Vagina (tissue), 2 donors: ENCODE results near the gene RAMP1. TPM values are rescaled to one million over a fixed set of nuclear protein-coding genes. Genes with fewer than 3 reads are reported as not detected.
A peak's percentile ranks its signal among the peaks of the same experiment; 100 is the strongest.

ENCODE experiments used
- DNase-seq, 2 donors: peaks; one replicate each; pipeline ENCODE4 v3.0.0-alpha.2; 2017; ENCODE audit errors: extremely low spot score in 2 of 2
- H3K27ac ChIP-seq: fragments of 200-600 bp; sonication (generic); one replicate; pipeline ENCODE4 v1.5.1; 2019
- H3K27me3 ChIP-seq: fragments of 200-600 bp; sonication (generic); one replicate; pipeline ENCODE4 v1.5.1; 2019
- H3K36me3 ChIP-seq, 2 donors: fragments of 200-600 bp; sonication (generic); one replicate each; pipeline ENCODE4 v1.5.1; 2017 to 2019
- H3K4me1 ChIP-seq: fragments of 200-600 bp; sonication (generic); one replicate; pipeline ENCODE4 v1.5.1; 2019
- H3K4me3 ChIP-seq, 2 donors: fragments of 200-600 bp; sonication (generic); 1 replicate in 1 of 2; 2 replicates in 1 of 2; pipeline ENCODE4 v1.5.1; 2016 to 2019
- H3K9me3 ChIP-seq: fragments of 200-600 bp; sonication (generic); one replicate; pipeline ENCODE4 v1.5.1; 2019
- POLR2A ChIP-seq, 2 donors: fragments of 450-650 bp; IDR thresholded peaks; one replicate each; pipeline ENCODE4 v1.6.1; 2017; ENCODE audit warnings: antibody characterized with exemption in 2 of 2, mild to moderate bottlenecking in 2 of 2, moderate library complexity in 2 of 2
- POLR2AphosphoS5 ChIP-seq, 2 donors: sonication (generic); formaldehyde crosslinking; IDR thresholded peaks; one replicate each; pipeline ENCODE4 v1.9.0; 2017; ENCODE audit warnings: antibody characterized with exemption in 2 of 2, mild to moderate bottlenecking in 2 of 2, low read depth in 1 of 2; ENCODE audit not compliant: insufficient read depth in 1 of 2
- intact Hi-C: fragments of 100-400 bp; cut with DNase I; formaldehyde crosslinking; loops from one replicate; pipeline ENCODE4 v1.15.1; 2023
- total RNA-seq: library from RNA; depleted of rRNA; stranded (reverse); fragments of >200 nt; gene quantifications from one replicate; pipeline ENCODE4 v1.2.3, GENCODE V29; 2016
- TF ChIP-seq, protein P1 (sequence below), 3 experiments: fragments of 450-650 bp in 2 of 3; fragments of 200-600 bp in 1 of 3; sonication (generic) in 1 of 3; IDR thresholded peaks; one replicate each; pipeline ENCODE4 v1.5.1; 2017 to 2019; ENCODE audit warnings: antibody characterized with exemption in 3 of 3, mild to moderate bottlenecking in 2 of 3, moderate library complexity in 2 of 3

The RAMP1 gene
- total RNA-seq, 1 donor from 2014 or later, result 120 TPM

- Histone ChIP-seq H3K4me3 (peak overlapping the region in 1 of 2 donors; percentile 7), H3K27ac (peak overlapping the region; percentile 79), H3K36me3 (no peaks in the 10 kb centered on the region), H3K4me1 (peaks cover 32% of the 10 kb centered on the region), H3K27me3 (no peaks in the 10 kb centered on the region), H3K9me3 (no peaks in the 10 kb centered on the region)
- TF ChIP-seq, protein P1, sequence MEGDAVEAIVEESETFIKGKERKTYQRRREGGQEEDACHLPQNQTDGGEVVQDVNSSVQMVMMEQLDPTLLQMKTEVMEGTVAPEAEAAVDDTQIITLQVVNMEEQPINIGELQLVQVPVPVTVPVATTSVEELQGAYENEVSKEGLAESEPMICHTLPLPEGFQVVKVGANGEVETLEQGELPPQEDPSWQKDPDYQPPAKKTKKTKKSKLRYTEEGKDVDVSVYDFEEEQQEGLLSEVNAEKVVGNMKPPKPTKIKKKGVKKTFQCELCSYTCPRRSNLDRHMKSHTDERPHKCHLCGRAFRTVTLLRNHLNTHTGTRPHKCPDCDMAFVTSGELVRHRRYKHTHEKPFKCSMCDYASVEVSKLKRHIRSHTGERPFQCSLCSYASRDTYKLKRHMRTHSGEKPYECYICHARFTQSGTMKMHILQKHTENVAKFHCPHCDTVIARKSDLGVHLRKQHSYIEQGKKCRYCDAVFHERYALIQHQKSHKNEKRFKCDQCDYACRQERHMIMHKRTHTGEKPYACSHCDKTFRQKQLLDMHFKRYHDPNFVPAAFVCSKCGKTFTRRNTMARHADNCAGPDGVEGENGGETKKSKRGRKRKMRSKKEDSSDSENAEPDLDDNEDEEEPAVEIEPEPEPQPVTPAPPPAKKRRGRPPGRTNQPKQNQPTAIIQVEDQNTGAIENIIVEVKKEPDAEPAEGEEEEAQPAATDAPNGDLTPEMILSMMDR (IDR thresholded peaks at IDR 0.05), result no peak
- no peak for TF ChIP-seq POLR2A (IDR thresholded peaks at IDR 0.05)
- intact Hi-C loops, result no loop called here
- peak in 1 of 2 donors; percentile 95 for DNase-seq
Observed at GRCh38 chr2:237863102-237863511, 3.7 kb downstream of the RAMP1 start.

DNA sequence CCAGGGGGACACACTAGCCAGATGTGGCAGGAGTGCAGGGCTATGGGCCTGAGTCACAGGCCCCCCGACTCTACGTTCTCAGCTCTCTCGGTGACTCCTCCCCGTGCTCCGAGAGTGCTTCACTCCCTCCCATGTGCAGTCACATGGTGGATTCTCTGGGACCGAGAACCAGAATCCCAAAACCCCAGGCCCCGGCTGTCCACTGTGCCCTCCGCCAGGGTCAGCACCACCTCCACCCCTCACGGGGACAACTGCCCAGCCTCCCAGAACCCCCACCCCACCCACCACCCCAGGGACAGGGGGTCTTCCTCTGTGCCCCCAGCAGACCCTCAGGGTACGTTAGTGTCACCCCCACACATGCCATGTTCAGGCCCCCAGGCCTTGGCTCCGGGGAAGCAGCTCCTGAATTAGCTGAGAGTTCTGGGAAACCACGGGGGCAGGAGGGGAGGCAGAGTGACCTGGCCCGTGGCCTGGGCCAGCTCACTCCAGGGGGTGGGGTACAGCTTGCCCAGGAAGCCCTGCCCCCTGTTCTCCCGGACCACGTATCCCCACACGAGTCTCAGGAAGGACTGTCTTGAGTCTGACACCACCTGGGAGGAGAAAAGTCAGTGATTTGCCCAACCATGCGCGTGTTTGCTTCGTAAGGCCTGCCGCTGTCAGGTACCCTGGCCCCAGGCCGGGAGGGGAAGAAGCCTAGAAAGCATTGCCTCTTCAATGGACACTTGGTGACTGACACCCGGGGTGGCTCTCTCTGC lies 4.4 kb downstream of the RAMP1 start:
- peaks cover 27% of the 10 kb centered on the region for H3K4me1 ChIP-seq
- no peaks in the 10 kb centered on the region for H3K9me3 ChIP-seq
- H3K27me3 ChIP-seq, result no peaks in the 10 kb centered on the region
- no peak overlapping the region for H3K4me3 ChIP-seq
- TF ChIP-seq, protein P1 (IDR thresholded peaks at IDR 0.05), result no peak
- peak in 1 of 2 donors; percentile 43 for TF ChIP-seq POLR2AphosphoS5 (IDR thresholded peaks at IDR 0.05; ENCODE audit: insufficient read depth in 1 of 2, low read depth in 1 of 2)
- DNase-seq, result peak; percentile 85 to 87
- intact Hi-C loops, result no loop called here
- peak overlapping the region; percentile 79 for H3K27ac ChIP-seq
- no peaks in the 10 kb centered on the region for H3K36me3 ChIP-seq

DNA sequence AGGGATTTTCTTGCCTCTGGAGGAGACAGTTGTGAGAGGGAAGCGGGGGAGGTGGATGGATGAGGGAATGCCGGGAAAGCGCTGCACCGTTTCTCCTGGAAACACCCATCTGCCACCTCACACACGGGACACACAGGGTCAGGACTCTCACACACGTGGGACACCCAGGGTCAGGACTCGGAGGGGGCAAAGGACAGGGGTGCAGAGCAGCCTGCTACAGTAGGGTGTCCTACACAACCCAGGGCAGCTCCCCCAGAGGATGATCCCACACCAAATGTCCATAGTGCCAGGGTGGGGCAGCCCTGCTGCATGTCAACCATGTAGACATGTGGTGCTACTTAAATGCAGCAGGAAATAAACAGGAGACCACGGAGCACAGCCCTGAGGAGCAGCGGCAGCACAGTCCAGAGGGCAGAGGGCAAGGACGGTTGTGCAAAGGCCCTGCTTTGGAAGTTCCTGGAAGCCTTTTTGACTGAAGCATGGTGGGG lies 5.1 kb downstream of the RAMP1 start:
- H3K9me3 ChIP-seq, result no peaks in the 10 kb centered on the region
- DNase-seq, result peak in 1 of 2 donors; percentile 92
- TF ChIP-seq POLR2A (IDR thresholded peaks at IDR 0.05) (no peak), POLR2AphosphoS5 (IDR thresholded peaks at IDR 0.05; ENCODE audit: insufficient read depth in 1 of 2, low read depth in 1 of 2) (no peak)
- TF ChIP-seq, protein P1 (IDR thresholded peaks at IDR 0.05), result no peak
- intact Hi-C loops, result no loop called here
- H3K4me1 ChIP-seq, result peaks cover 23% of the 10 kb centered on the region
- no peaks in the 10 kb centered on the region for H3K36me3 ChIP-seq
- no peak overlapping the region for H3K4me3 ChIP-seq
- no peaks in the 10 kb centered on the region for H3K27me3 ChIP-seq
- peak overlapping the region; percentile 79 for H3K27ac ChIP-seq

- intact Hi-C loops, result no loop called here
- H3K27ac ChIP-seq, result peak overlapping the region; percentile 79
- no peaks in the 10 kb centered on the region for H3K36me3 ChIP-seq
- no peaks in the 10 kb centered on the region for H3K9me3 ChIP-seq
- no peak overlapping the region for H3K4me3 ChIP-seq
- peak in 1 of 2 donors; percentile 95 for DNase-seq
- no peaks in the 10 kb centered on the region for H3K27me3 ChIP-seq
- H3K4me1 ChIP-seq, result peaks cover 18% of the 10 kb centered on the region
- TF ChIP-seq POLR2A (IDR thresholded peaks at IDR 0.05), result no peak
- TF ChIP-seq POLR2AphosphoS5 (IDR thresholded peaks at IDR 0.05; ENCODE audit: insufficient read depth in 1 of 2, low read depth in 1 of 2), result no peak
- TF ChIP-seq, protein P1 (IDR thresholded peaks at IDR 0.05), result no peak
Observed at GRCh38 chr2:237864940-237865622, 5.7 kb downstream of the RAMP1 start.
